T-helper 1 cell treated with Interleukin-12 subunit alpha and Interleukin-12 subunit beta and Interleukin-4 antibody, amounts not matched to agents 30 ng/mL and 1 ng/mL, for 36 hours (primary cell): ENCODE measurements around the gene IL36B. TPM values are rescaled to one million over a fixed set of nuclear protein-coding genes. Genes with fewer than 3 reads are reported as not detected.

Experiments
- total RNA-seq: library from RNA; stranded (reverse); gene quantifications from 2 replicates; pipeline ENCODE4 v1.2.3, GENCODE V29; 2022

IL36B gene
- total RNA-seq, 1 donor from 2014 or later = not detected

Other genes starting within 250 kb of the IL36B start
- not detected in 2 replicates for gene IL1B, start 216.1 kb downstream of the IL36B start, total RNA-seq
- 0.39 and 0.46 TPM in 2 replicates for gene IL37, start 141.7 kb downstream of the IL36B start, total RNA-seq
- gene IL36G, start 74.9 kb downstream of the IL36B start, total RNA-seq = 0.29 TPM in 1 of 2 replicates, not detected in the other
- gene IL36A, start 47.4 kb downstream of the IL36B start, total RNA-seq = 0.32 and 0.49 TPM in 2 replicates
- not detected in 2 replicates for gene IL36RN, start 6.3 kb upstream of the IL36B start, total RNA-seq
- not detected in 2 replicates for gene IL1F10, start 15.1 kb upstream of the IL36B start, total RNA-seq
- 2.4 and 3.0 TPM in 2 replicates for gene IL1RN, start 74.7 kb upstream of the IL36B start, total RNA-seq
- gene PSD4, start 121.1 kb upstream of the IL36B start, total RNA-seq = 334 and 338 TPM in 2 replicates
- 0.59 and 0.66 TPM in 2 replicates for gene PAX8, start 226.1 kb upstream of the IL36B start, total RNA-seq